ENCODE measurements around the gene GPLD1.

GPLD1 gene

DNA sequence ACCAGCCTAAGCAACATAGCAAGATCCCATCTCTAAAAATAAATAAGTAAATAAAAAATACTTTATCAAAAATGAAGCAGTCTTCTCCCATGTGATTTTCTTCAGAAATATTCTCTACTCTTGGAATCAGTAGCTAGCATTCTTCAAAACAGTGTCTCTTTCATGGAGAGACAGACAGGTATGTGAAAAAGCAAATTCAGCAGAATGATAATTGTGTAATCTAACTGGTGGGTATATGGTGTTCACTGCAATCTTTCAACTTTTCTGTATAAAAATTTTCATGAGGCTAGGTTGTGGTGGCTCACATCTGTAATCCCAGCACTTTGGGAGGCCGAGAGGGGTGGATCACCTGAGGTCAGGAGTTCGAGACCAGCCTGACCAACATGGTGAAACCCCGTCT, 78.8 kb downstream of the GPLD1 start:
- H3K4me1 ChIP-seq (ENCODE audit: control insufficient read depth, low read length), result no peaks in the 10 kb centered on the region
- H3K79me2 ChIP-seq (ENCODE audit: control insufficient read depth, low read length), result peaks cover 28% of the 10 kb centered on the region
- peaks cover 77% of the 10 kb centered on the region for H3K36me3 ChIP-seq (ENCODE audit: control insufficient read depth, low read length)
- no peaks in the 10 kb centered on the region for H3K9me3 ChIP-seq (ENCODE audit: control insufficient read depth, insufficient read depth, low read length)
- H3K4me2 ChIP-seq (ENCODE audit: low read length), result no peak overlapping the region
- no peak for TF ChIP-seq CTCF (IDR thresholded peaks at IDR 0.05; ENCODE audit: low read depth, low read length, poor library complexity, severe bottlenecking)
- no peak for TF ChIP-seq EZH2phosphoT487 (IDR thresholded peaks at IDR 0.05; ENCODE audit: borderline replicate concordance, low read length)
- no peak overlapping the region for H3K4me3 ChIP-seq (ENCODE audit: low read length)
- 0 out of 2 replicates have a peak, but pooled peaks cover 3% of the 10 kb centered on the region for H3F3A ChIP-seq (ENCODE audit: control insufficient read depth, insufficient read depth)
- no peaks in the 10 kb centered on the region for H3K27me3 ChIP-seq (ENCODE audit: control insufficient read depth, low read length)
- no peaks in the 10 kb centered on the region for H3K9me2 ChIP-seq (replicated peaks; ENCODE audit: control insufficient read depth, low read length)
- no peak overlapping the region for H3K27ac ChIP-seq (ENCODE audit: low read depth, low read length)
- no peaks in the 10 kb centered on the region for H4K20me1 ChIP-seq (ENCODE audit: control insufficient read depth, insufficient read depth, low read depth, low read length)

- Histone ChIP-seq H3K4me1 (ENCODE audit: control insufficient read depth, low read length) (peaks cover 9% of the 10 kb centered on the region), H3F3A (ENCODE audit: control insufficient read depth, insufficient read depth) (0 out of 2 replicates have a peak, but pooled peaks cover 3% of the 10 kb centered on the region), H3K9me3 (ENCODE audit: control insufficient read depth, insufficient read depth, low read length) (no peaks in the 10 kb centered on the region), H3K79me2 (ENCODE audit: control insufficient read depth, low read length) (peaks cover 45% of the 10 kb centered on the region), H3K27ac (ENCODE audit: low read depth, low read length) (no peak overlapping the region), H3K4me3 (ENCODE audit: low read length) (no peak overlapping the region), H3K9me2 (replicated peaks; ENCODE audit: control insufficient read depth, low read length) (no peaks in the 10 kb centered on the region), H3K27me3 (ENCODE audit: control insufficient read depth, low read length) (no peaks in the 10 kb centered on the region), H3K36me3 (ENCODE audit: control insufficient read depth, low read length) (peaks cover 80% of the 10 kb centered on the region), H4K20me1 (ENCODE audit: control insufficient read depth, insufficient read depth, low read depth, low read length) (peaks cover 5% of the 10 kb centered on the region; the same call in 1 of the 2 replicates), H3K4me2 (ENCODE audit: low read length) (no peak overlapping the region)
- TF ChIP-seq CTCF (IDR thresholded peaks at IDR 0.05; ENCODE audit: low read depth, low read length, poor library complexity, severe bottlenecking) (no peak), EZH2phosphoT487 (IDR thresholded peaks at IDR 0.05; ENCODE audit: borderline replicate concordance, low read length) (no peak)
Measured at GRCh38 chr6:24408719-24409410, 80.5 kb downstream of the GPLD1 start.

- no peak overlapping the region for H3K27ac ChIP-seq (ENCODE audit: low read depth, low read length)
- peaks cover 62% of the 10 kb centered on the region for H3K79me2 ChIP-seq (ENCODE audit: control insufficient read depth, low read length)
- TF ChIP-seq EZH2phosphoT487 (IDR thresholded peaks at IDR 0.05; ENCODE audit: borderline replicate concordance, low read length), result no peak
- TF ChIP-seq CTCF (IDR thresholded peaks at IDR 0.05; ENCODE audit: low read depth, low read length, poor library complexity, severe bottlenecking), result no peak
- H3K9me3 ChIP-seq (ENCODE audit: control insufficient read depth, insufficient read depth, low read length), result no peaks in the 10 kb centered on the region
- no peaks in the 10 kb centered on the region for H3K27me3 ChIP-seq (ENCODE audit: control insufficient read depth, low read length)
- H3K4me1 ChIP-seq (ENCODE audit: control insufficient read depth, low read length), result peaks cover 26% of the 10 kb centered on the region
- no peaks in the 10 kb centered on the region for H3K9me2 ChIP-seq (replicated peaks; ENCODE audit: control insufficient read depth, low read length)
- no peak overlapping the region for H3K4me2 ChIP-seq (ENCODE audit: low read length)
- H3F3A ChIP-seq (ENCODE audit: control insufficient read depth, insufficient read depth), result 0 out of 2 replicates have a peak, but pooled peaks cover 3% of the 10 kb centered on the region
- peaks cover 5% of the 10 kb centered on the region; the same call in 1 of the 2 replicates for H4K20me1 ChIP-seq (ENCODE audit: control insufficient read depth, insufficient read depth, low read depth, low read length)
- H3K4me3 ChIP-seq (ENCODE audit: low read length), result no peak overlapping the region
- H3K36me3 ChIP-seq (ENCODE audit: control insufficient read depth, low read length), result peaks cover 52% of the 10 kb centered on the region
Measured at GRCh38 chr6:24405262-24405661, 84.1 kb downstream of the GPLD1 start.
